Esophagus squamous epithelium (tissue), 4 donors: ENCODE data around the gene NIFK.
"Not testable (repeated sequence)": the region's sequence is repeated elsewhere in the genome, so short reads cannot be mapped to it uniquely, and the experiment has no call there.

Source experiments
- POLR2A ChIP-seq, 4 donors: fragments of 450-650 bp; IDR thresholded peaks; one replicate each; pipeline ENCODE4 v1.6.1; 2017; ENCODE audit warnings: antibody characterized with exemption in 4 of 4, mild to moderate bottlenecking in 4 of 4, moderate library complexity in 3 of 4
- TF ChIP-seq, protein P1 (sequence below), 6 experiments: fragments of 450-650 bp in 4 of 6; fragments of 200-600 bp in 2 of 6; sonication (generic) in 2 of 6; IDR thresholded peaks; one replicate each; pipeline ENCODE4 v1.5.1; 2016 to 2019; ENCODE audit warnings: antibody characterized with exemption in 6 of 6, mild to moderate bottlenecking in 4 of 6, moderate library complexity in 4 of 6

GRCh38 chr2:121734544-121734943, 2.1 kb downstream of the NIFK start:
- TF ChIP-seq POLR2A (IDR thresholded peaks at IDR 0.05), result not testable (repeated sequence)
- TF ChIP-seq, protein P1, sequence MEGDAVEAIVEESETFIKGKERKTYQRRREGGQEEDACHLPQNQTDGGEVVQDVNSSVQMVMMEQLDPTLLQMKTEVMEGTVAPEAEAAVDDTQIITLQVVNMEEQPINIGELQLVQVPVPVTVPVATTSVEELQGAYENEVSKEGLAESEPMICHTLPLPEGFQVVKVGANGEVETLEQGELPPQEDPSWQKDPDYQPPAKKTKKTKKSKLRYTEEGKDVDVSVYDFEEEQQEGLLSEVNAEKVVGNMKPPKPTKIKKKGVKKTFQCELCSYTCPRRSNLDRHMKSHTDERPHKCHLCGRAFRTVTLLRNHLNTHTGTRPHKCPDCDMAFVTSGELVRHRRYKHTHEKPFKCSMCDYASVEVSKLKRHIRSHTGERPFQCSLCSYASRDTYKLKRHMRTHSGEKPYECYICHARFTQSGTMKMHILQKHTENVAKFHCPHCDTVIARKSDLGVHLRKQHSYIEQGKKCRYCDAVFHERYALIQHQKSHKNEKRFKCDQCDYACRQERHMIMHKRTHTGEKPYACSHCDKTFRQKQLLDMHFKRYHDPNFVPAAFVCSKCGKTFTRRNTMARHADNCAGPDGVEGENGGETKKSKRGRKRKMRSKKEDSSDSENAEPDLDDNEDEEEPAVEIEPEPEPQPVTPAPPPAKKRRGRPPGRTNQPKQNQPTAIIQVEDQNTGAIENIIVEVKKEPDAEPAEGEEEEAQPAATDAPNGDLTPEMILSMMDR (IDR thresholded peaks at IDR 0.05), result not testable (repeated sequence)
